HCT116 (cell line): ENCODE results near the gene DPYD. TPM values are rescaled to one million over a fixed set of nuclear protein-coding genes. Genes with fewer than 3 reads are reported as not detected.

Experiments used
- ATAC-seq: fragments of 200-7000 bp; cut with Tn5 transposase; 2 replicates; pipeline ENCODE4 v1.9.1; 2020; ENCODE audit warnings: mild to moderate bottlenecking, moderate library complexity
- BruUV-seq: library from RNA; stranded (reverse); fragments of 400-500 nt; replicated peaks from 2 replicates; lab custom pipeline; 2021; lab: Mats Ljungman, UMichigan
- CTCF ChIA-PET: fragments of 300-600 bp; sonication (Branson Sonifier 250); formaldehyde crosslinking; loops from one replicate; lab custom pipeline; 2021; ENCODE audit warnings: antibody characterized with exemption; lab: Charles Lee
- POLR2A ChIA-PET: fragments of 300-600, 350-600 bp; sonication (Branson Sonifier 250); formaldehyde crosslinking; loops from one replicate; lab custom pipeline; 2021; ENCODE audit warnings: antibody characterized with exemption; lab: Charles Lee
- RAD21 ChIA-PET, 2 experiments: fragments of 300-600 bp; sonication (Branson Sonifier 250); formaldehyde crosslinking; loops; one replicate each; lab custom pipeline; 2023; ENCODE audit warnings: low total read pairs in 2 of 2; ENCODE audit not compliant: uncharacterized antibody in 2 of 2, unreplicated experiment in 2 of 2, low non-redundant PET in 1 of 2; lab: Charles Lee
- DNase-seq: peaks from one replicate; pipeline ENCODE4 v3.0.0-alpha.2; 2010; ENCODE audit warnings: low read depth, low spot score
- H2AFZ ChIP-seq: fragments of 200-600 bp; shearing (Covaris generic), sonication (generic); 2 replicates; pipeline ENCODE4 v1.6.1; 2017; ENCODE audit warnings: low read depth, mixed run types, mixed read lengths, antibody characterized with exemption, low read length; ENCODE audit not compliant: poor library complexity, severe bottlenecking
- H3K27ac ChIP-seq: 2 replicates; pipeline ENCODE4 v1.5.1; 2012; ENCODE audit warnings: low read depth, low read length
- H3K27me3 ChIP-seq: fragments of 200-600 bp; sonication (generic); 2 replicates; pipeline ENCODE4 v1.6.1; 2016; ENCODE audit warnings: mixed run types, low read length, mixed read lengths; ENCODE audit not compliant: insufficient read depth
- H3K36me3 ChIP-seq, 2 experiments: fragments of 200-500 bp in 1 of 2; fragments of 200-600 bp in 1 of 2; sonication (Bioruptor generic) in 1 of 2; sonication (generic) in 1 of 2; 2 replicates each; pipeline versions ENCODE4 v1.5.1 to v1.6.1; 2014 to 2016; ENCODE audit warnings: low read length in 2 of 2, inconsistent platforms in 1 of 2, mixed read lengths in 1 of 2, mixed run types in 1 of 2; ENCODE audit not compliant: insufficient read depth in 2 of 2, control insufficient read depth in 1 of 2
- H3K4me1 ChIP-seq, 2 experiments: fragments of 200-600 bp in 1 of 2; sonication (generic) in 1 of 2; 2 replicates each; pipeline versions ENCODE4 v1.5.1 to v1.6.1; 2012 to 2017; ENCODE audit warnings: low read length in 2 of 2, inconsistent platforms in 1 of 2, mild to moderate bottlenecking in 1 of 2, mixed read lengths in 1 of 2, mixed run types in 1 of 2, moderate library complexity in 1 of 2; ENCODE audit not compliant: insufficient read depth in 2 of 2, control insufficient read depth in 1 of 2
- H3K4me2 ChIP-seq: fragments of 200-600 bp; sonication (generic); 2 replicates; pipeline ENCODE4 v1.6.1; 2017; ENCODE audit warnings: mixed run types, low read length, mixed read lengths
- H3K4me3 ChIP-seq, 2 experiments: fragments of 200-600 bp in 1 of 2; sonication (generic) in 1 of 2; replicated peaks in 1 of 2; 2 replicates each; pipeline ENCODE4 v1.5.1; 2011 to 2016; ENCODE audit warnings: low read length in 2 of 2, control low read depth in 1 of 2, low read depth in 1 of 2, mild to moderate bottlenecking in 1 of 2, mixed read lengths in 1 of 2, mixed run types in 1 of 2
- H3K79me2 ChIP-seq: fragments of 200-600 bp; sonication (generic); 2 replicates; pipeline ENCODE4 v1.6.1; 2017; ENCODE audit warnings: mild to moderate bottlenecking, mixed run types, low read length, moderate library complexity, mixed read lengths; ENCODE audit not compliant: insufficient read depth
- H3K9ac ChIP-seq: fragments of 200-600 bp; sonication (generic); 2 replicates; pipeline ENCODE4 v1.6.1; 2016; ENCODE audit warnings: low read length, mixed read lengths
- H3K9me2 ChIP-seq: fragments of 200-600 bp; sonication (generic), shearing (Covaris generic); 2 replicates; pipeline ENCODE4 v1.6.1; 2017; ENCODE audit warnings: mixed run types, mild to moderate bottlenecking, moderate library complexity; ENCODE audit not compliant: insufficient read depth
- H3K9me3 ChIP-seq, 2 experiments: fragments of 200-500 bp in 1 of 2; fragments of 200-600 bp in 1 of 2; sonication (Bioruptor generic) in 1 of 2; sonication (generic) in 1 of 2; 2 replicates each; pipeline ENCODE4 v1.6.1; 2014 to 2017; ENCODE audit warnings: low read length in 2 of 2, mixed read lengths in 2 of 2, inconsistent platforms in 1 of 2, low read depth in 1 of 2, mild to moderate bottlenecking in 1 of 2, mixed run types in 1 of 2, moderate library complexity in 1 of 2; ENCODE audit not compliant: control insufficient read depth in 1 of 2, insufficient read depth in 1 of 2
- H4K20me1 ChIP-seq: fragments of 200-600 bp; sonication (generic), shearing (Covaris generic); 2 replicates; pipeline ENCODE4 v1.6.1; 2017; ENCODE audit warnings: mixed run types, mild to moderate bottlenecking, moderate library complexity; ENCODE audit not compliant: insufficient read depth
- CEBPB ChIP-seq: IDR thresholded peaks from 2 replicates; pipeline ENCODE4 v1.6.1; 2012; ENCODE audit warnings: low read depth
- ELF1 ChIP-seq: IDR thresholded peaks from 2 replicates; pipeline ENCODE4 v1.6.1; 2012; ENCODE audit warnings: low read depth, borderline replicate concordance
- EZH2 ChIP-seq: fragments of 200-600 bp; sonication (generic); IDR thresholded peaks from 2 replicates; pipeline ENCODE4 v1.6.1; 2017; ENCODE audit warnings: antibody characterized with exemption, mixed run types
- EZH2phosphoT487 ChIP-seq: fragments of 200-600 bp; IDR thresholded peaks from 2 replicates; pipeline ENCODE4 v1.6.1; 2018; ENCODE audit warnings: antibody characterized with exemption, borderline replicate concordance
- FOSL1 ChIP-seq: IDR thresholded peaks from 2 replicates; pipeline ENCODE4 v1.6.1; 2012; ENCODE audit warnings: low read depth
- JUND ChIP-seq: IDR thresholded peaks from 2 replicates; pipeline ENCODE4 v1.6.1; 2012
- POLR2A ChIP-seq: IDR thresholded peaks from 2 replicates; pipeline ENCODE4 v1.7.0; 2011; ENCODE audit warnings: borderline replicate concordance; ENCODE audit not compliant: insufficient read depth, insufficient read length; ENCODE audit errors: extremely low read depth
- POLR2AphosphoS5 ChIP-seq: IDR thresholded peaks from 2 replicates; pipeline ENCODE4 v1.6.1; 2011; ENCODE audit warnings: mild to moderate bottlenecking, low read depth, low read length, moderate library complexity
- RAD21 ChIP-seq: IDR thresholded peaks from 2 replicates; pipeline ENCODE4 v1.6.1; 2012; ENCODE audit warnings: low read depth, mild to moderate bottlenecking
- REST ChIP-seq: IDR thresholded peaks from 2 replicates; pipeline ENCODE4 v1.6.1; 2012; ENCODE audit warnings: low read depth
- SIN3A ChIP-seq: IDR thresholded peaks from 2 replicates; pipeline ENCODE4 v1.6.1; 2012; ENCODE audit warnings: low read depth
- SRF ChIP-seq: IDR thresholded peaks from 2 replicates; pipeline ENCODE4 v1.6.1; 2012; ENCODE audit warnings: low read depth
- YY1 ChIP-seq: IDR thresholded peaks from 2 replicates; pipeline ENCODE4 v1.6.1; 2011; ENCODE audit warnings: low read length, low read depth, moderate library complexity, mild to moderate bottlenecking; ENCODE audit not compliant: insufficient replicate concordance; ENCODE audit errors: extremely low read depth
- ZBTB33 ChIP-seq: IDR thresholded peaks from 2 replicates; pipeline ENCODE4 v1.6.1; 2011; ENCODE audit warnings: mild to moderate bottlenecking, low read length, moderate library complexity; ENCODE audit not compliant: insufficient replicate concordance; ENCODE audit errors: extremely low read depth
- ZFX ChIP-seq: fragments of 450-650 bp; IDR thresholded peaks from 2 replicates; pipeline ENCODE4 v1.6.1; 2017
- ZNF274 ChIP-seq: fragments of 200-500 bp; sonication (Bioruptor generic); IDR thresholded peaks from 2 replicates; pipeline ENCODE4 v1.6.1; 2014; ENCODE audit warnings: mild to moderate bottlenecking, low read depth, low read length, inconsistent platforms
- intact Hi-C: fragments of 100-400 bp; cut with micrococcal nuclease; formaldehyde crosslinking; loops from 2 replicates; pipeline ENCODE4 v1.10.0; 2022
- total RNA-seq: library from RNA; stranded (reverse); gene quantifications from one replicate; pipeline ENCODE4 v1.2.1, GENCODE V29; 2021; ENCODE audit not compliant: unreplicated experiment

DPYD gene
- total RNA-seq, 1 experiment from 2014 or later = 1.7 TPM

- ChIA-PET RAD21 (no interaction called here), POLR2A (no interaction called here)
- H3K36me3 ChIP-seq = no peaks in the 10 kb centered on the region
Measured at GRCh38 chr1:97046765-97047420, 873.9 kb downstream of the DPYD start.

More at GRCh38 chr1:97046765-97047420, 873.9 kb downstream of the DPYD start:
- H4K20me1 ChIP-seq = no peaks in the 10 kb centered on the region
- ATAC-seq = no peak
- no peak overlapping the region for H3K4me2 ChIP-seq
- CTCF ChIA-PET = interaction anchor here (1.4 kb wide), 1 partner anchor 14 kb away, joined by 4 read pairs; no protein-coding TSS in a partner anchor
- no peaks in the 10 kb centered on the region for H3K9me2 ChIP-seq
- no peak overlapping the region for H2AFZ ChIP-seq
- TF ChIP-seq POLR2AphosphoS5 (no peak), JUND (no peak), ZFX (no peak), EZH2 (no peak), CEBPB (no peak), EZH2phosphoT487 (no peak), ZBTB33 (no peak), SIN3A (no peak), SRF (no peak), RAD21 (no peak), REST (no peak), YY1 (no peak), POLR2A (no peak), FOSL1 (no peak), ZNF274 (no peak), ELF1 (no peak)
- TF ChIP-seq, all 23 proteins: peak for 0
- Histone ChIP-seq H3K9ac (no peak overlapping the region), H3K79me2 (no peaks in the 10 kb centered on the region), H3K27ac (no peak overlapping the region), H3K9me3 (no peaks in the 10 kb centered on the region), H3K4me3 (no peak overlapping the region), H3K4me1 (no peaks in the 10 kb centered on the region), H3K27me3 (no peaks in the 10 kb centered on the region)
- intact Hi-C loops = no loop called here
- DNase-seq = no peak
- BruUV-seq = no TSS peak
